ENCODE data around the gene KLHL11.
"Not testable (repeated sequence)": the region's sequence is repeated elsewhere in the genome, so short reads cannot be mapped to it uniquely, and the experiment has no call there.

DNA sequence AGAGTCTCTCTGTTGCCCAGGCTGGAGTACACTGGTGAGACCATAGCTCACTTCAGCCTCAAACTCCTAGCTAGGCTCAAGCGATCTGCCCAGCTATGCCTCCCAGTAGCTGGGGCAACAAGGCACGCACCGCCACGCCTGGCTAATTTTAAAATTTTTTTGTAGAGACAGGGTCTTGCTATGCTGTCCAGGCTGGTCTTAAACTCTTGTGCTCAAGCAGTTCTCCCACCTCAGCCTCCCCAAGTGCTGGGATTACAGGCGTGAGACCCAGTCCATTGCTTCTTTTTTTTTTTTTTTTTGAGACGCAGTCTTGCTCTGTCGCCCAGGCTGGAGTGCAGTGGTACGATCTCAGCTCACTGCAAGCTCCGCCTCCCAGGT lies 9.1 kb upstream of the KLHL11 start:
- not testable (repeated sequence) for TF ChIP-seq EZH2 (IDR thresholded peaks at IDR 0.05; ENCODE audit: low read depth)
- TF ChIP-seq, protein P1, sequence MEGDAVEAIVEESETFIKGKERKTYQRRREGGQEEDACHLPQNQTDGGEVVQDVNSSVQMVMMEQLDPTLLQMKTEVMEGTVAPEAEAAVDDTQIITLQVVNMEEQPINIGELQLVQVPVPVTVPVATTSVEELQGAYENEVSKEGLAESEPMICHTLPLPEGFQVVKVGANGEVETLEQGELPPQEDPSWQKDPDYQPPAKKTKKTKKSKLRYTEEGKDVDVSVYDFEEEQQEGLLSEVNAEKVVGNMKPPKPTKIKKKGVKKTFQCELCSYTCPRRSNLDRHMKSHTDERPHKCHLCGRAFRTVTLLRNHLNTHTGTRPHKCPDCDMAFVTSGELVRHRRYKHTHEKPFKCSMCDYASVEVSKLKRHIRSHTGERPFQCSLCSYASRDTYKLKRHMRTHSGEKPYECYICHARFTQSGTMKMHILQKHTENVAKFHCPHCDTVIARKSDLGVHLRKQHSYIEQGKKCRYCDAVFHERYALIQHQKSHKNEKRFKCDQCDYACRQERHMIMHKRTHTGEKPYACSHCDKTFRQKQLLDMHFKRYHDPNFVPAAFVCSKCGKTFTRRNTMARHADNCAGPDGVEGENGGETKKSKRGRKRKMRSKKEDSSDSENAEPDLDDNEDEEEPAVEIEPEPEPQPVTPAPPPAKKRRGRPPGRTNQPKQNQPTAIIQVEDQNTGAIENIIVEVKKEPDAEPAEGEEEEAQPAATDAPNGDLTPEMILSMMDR (conservative IDR thresholded peaks at IDR 0.05) = not testable (repeated sequence)

Measured in PC-9 (cell line).